GM19397 (cell line): ENCODE data around the gene SLC23A2.
"Not testable (repeated sequence)": the region's sequence is repeated elsewhere in the genome, so short reads cannot be mapped to it uniquely, and the experiment has no call there.

Experiments used
- ATAC-seq: cut with Tn5 transposase; IDR thresholded peaks from one replicate; pipeline ENCODE4 v1.9.1; 2021; ENCODE audit warnings: mild to moderate bottlenecking, moderate library complexity; ENCODE audit not compliant: unreplicated experiment

Gene SLC23A2

DNA sequence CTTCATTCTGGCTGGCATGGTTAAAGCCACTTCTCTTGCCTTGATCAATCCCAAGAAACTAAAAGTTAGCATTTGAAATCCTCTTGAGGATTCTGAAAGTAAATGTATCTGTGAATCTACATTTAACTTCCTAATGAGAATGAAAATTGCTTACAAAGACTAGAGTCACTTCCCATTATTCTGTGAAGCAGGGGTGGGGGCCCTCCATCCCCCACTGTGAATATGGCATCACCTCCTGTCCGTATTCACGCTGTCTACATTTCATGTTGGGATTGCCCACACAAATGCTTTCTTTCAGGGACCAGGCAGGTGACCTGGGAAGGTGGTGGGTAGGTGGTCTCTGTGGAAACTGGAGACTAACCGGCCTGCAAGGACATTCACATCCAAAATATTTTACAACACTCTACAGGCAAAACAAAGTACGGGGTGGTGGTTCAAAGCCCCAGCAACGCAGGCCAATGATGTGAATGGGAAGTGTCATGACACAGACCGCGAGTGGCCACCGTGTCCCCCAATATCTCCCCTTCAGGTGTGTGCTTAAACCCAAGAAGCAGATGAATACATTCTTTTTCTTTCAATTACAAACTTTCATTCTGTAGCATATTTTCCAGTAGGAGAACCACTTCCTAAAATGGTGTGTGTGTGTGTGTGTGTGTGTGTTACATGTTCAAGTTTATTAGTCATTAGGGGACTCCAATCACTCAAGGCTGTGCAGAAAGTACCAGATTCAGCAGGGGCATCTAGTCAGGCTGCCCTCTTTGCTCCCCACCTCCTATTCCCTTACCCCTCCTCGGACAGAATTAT lies 147.4 kb downstream of the SLC23A2 start:
- ATAC-seq, result no peak

DNA sequence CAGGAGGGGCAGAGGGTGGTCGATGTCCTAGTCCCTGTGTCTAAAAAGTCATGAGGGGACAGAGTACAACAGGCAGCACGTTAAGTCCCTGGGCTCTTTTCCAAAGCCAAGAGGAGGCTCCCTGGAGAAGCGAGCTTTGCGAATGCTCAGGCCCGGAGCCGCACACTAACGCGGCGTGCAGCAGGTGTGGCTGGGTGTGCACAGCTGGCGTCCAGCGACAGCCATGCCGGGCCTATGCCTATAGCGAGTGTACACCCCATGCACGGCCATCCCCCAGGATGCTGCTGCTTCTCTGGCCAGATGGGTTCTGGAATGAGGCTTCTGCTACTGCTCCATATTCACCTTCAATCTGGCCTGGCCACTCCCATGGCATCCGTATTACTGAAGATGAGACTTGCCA lies 148.3 kb downstream of the SLC23A2 start:
- ATAC-seq, result no peak

DNA sequence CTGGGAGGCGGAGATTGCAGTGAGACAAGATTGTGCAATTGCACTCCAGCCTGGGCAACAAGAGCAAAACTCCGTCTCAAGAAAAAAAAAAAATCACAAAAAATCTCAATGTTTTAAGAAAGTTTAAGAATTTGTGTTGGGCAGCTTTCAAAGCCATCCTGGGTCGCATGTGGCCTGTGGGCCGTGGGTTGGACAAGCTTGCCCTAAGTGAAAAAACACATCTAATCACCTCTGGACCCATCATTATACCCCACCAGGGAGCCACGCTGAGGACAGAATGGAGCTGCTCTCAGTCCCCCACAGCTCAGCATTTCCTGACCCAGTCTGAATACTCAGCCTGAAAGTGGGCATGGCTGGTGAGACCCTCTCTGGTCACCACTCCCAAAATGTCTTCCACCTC lies 150.3 kb downstream of the SLC23A2 start:
- ATAC-seq, result no peak

DNA sequence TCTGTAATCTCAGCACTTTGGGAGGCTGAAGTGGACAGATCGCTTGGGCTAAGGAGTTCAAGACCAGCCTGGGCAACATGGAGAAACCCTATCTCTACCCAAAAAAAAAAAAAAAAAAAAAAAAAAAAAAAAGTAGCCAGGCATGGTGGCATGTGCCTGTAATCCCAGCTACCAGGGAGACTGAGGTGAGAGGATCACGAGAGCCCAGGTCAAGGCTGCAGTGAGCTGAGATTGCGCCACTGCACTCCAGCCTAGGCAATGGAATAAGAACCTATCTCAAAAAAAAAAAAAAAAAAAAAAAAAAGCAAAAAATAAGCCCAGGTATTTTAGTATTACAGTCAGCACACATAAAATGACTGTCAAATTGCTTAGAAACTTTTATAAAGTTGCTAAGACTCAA lies 152.5 kb downstream of the SLC23A2 start:
- ATAC-seq, result not testable (repeated sequence)

DNA sequence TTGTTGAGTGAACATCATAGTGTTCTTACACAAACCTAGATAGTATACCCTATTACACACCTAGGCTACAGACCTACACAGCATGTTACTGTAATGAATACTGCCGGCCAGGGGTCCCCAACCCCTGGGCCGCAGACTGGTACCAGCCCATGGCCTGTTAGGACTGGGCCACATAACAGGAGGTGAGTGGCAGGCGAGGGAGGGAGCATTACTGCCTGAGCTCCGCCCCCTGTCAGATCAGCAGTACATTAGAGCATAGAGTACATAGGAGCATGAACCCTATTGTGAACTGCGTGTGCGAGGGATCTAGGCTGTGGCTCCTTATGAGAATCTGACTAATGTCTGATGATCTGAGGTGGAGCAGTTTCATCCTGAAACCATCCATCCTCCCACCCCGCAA lies 153.3 kb downstream of the SLC23A2 start:
- ATAC-seq, result no peak

DNA sequence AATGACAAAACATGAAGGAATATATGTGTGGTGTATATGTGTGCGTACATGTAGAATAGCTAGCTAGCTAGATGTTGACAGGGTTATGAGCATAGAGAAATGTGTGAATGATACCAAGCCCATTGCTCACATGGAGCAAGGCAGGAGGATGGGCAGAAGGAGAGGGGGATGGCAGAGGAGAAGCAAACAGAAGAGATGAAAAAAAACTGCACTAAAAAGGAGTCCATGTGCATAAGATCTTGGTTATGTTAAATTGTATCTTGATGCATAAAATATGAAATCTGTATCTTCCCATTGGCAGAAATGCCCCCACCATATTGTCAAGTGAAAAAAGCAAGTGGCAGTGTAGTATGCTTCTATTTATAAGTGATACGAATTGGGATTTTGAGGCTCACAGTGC lies 154.5 kb downstream of the SLC23A2 start:
- no peak for ATAC-seq

DNA sequence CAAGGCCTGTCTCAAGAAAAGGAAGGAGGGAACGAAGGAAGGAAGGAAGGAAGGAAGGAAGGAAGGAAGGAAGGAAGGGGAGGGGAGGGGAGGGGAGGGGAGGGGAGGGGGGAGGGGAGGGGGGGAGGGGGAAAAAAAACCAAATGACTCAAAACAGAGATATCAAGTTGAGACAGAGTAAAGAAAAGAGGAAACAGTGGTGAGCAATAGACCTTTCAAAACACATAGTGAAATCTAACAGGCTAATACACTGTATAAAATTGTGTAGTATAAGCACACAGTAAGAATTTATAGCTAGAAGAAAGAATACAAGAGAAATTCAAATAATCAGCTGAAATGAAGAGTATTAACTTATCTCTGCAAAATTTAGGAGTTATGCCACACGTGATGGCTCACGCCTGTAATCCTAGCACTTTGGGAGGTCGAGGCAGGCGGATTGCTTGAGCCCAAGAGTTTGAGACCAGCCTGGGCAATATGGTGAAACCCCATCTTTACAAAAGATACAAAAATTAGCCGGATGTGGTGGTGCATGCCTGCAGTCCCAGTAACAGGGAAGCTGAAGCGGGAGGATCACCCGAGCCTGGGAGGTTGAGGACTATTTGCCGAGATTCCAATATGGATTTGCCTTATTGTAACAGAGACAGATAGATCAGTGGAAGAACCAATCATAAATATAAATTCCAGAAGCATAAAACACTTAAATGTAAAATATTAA lies 156.4 kb downstream of the SLC23A2 start:
- no peak for ATAC-seq

DNA sequence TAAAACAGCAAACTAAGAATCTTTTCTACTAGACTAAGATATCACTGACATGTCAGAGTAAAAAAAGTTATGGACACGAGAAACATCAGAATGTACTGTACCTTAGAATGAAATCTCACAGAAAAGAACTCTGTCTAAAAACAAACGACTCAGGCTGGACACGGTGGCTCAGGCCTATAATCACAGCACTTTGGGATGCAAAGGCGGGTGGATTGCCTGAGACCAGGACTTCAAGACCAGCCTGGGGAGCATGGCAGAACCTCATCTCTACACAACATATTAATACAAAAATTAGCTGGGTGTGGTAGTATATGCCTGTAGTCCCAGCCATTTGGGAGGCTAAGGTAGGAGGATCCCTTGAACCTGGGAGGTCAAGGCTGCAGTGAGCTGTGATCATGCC lies 157.0 kb downstream of the SLC23A2 start:
- no peak for ATAC-seq

DNA sequence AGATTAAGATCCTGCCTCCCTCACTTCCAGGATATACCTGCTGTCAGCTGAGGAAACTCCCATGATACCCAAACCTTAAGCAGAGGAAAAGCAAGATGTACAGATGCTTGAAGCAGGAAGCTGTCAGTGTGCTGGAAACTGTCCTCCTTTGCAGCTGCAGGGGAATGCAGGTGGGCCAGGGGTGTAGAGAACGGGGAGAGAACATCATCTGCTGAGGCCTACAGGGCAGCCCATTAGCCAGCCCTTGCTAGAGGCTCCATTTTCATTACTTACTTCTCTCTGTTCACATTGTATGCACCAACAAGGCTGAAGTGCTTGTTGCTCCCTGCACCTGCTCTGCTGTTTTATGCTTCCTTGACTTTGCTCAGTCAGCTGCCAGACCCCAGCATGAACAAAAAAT lies 160.5 kb downstream of the SLC23A2 start:
- ATAC-seq, result no peak

DNA sequence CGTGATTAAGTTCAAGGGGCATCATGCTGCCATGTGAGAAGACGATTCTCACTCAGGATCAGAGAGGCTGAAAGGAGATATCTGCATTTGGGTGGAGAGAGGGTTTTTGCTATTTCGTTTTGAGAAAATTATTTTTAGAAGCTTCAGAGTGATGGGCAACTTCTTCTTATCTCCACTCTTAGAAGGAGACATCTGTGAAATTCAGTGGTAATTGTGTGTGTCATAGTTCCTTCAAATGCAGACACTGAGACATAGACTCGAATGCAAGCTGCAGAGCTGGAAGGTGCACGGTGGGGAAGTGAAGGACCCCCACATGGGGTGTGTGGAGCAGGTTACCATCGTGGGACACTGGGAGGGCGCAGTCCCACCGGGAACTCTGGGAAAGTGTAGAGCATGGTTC lies 162.8 kb downstream of the SLC23A2 start:
- no peak for ATAC-seq

DNA sequence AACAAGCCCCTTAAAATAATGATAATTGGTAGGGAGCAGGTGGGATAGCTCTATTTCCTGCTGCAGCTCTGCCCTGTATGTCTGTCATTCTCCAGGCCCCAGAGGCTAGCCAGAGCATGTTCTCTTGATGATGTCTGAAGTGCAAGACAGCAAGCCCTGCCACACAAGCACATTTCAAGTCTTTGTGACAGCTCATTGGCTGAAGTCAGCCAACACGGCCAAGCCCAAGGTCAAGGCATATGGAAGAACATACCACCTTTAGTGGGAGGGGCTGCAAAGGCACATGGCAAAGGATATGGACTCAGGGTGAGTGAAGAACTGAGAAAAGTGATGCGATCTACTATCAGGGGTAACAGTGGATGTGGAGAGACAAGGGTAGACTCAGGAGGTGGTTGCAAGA lies 163.6 kb downstream of the SLC23A2 start:
- no peak for ATAC-seq

DNA sequence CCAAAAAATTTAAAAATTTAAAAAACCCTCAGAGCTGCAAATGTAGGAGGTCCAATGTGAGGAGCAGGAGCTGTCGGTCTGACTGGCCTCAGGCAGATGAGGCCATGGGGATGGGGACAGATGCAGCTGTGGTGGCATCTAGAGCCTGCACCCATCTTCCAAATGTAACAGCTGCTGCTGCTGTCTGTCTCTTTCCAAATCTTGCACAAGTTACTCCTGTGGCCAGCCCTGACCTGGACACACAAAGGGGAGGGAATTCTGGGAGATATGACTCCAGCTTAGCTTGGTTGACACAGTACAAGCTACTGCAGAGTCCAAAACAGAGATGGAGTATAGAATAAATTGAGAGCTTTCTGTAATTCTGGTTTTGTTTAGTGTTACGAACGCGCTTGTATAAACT lies 164.4 kb downstream of the SLC23A2 start:
- no peak for ATAC-seq

DNA sequence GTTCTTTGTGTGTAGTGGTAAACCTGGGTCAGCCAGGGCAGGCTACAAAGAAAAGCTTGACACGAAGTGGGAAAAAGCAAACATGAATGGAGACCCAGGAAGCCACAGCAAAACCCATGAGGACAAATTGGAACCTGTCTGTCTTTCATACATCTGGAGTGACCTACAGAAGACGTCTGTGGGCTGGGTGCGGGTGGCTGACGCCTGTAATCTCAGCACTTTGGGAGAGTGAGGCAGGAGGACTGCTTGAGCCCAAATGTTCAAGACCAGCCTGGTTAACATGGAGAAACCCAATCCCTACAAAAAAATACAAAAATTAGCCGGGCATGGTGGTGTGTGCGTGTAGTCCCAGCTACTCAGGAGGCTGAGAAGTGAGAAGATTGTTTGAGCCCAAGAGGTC lies 164.8 kb downstream of the SLC23A2 start:
- ATAC-seq, result no peak

DNA sequence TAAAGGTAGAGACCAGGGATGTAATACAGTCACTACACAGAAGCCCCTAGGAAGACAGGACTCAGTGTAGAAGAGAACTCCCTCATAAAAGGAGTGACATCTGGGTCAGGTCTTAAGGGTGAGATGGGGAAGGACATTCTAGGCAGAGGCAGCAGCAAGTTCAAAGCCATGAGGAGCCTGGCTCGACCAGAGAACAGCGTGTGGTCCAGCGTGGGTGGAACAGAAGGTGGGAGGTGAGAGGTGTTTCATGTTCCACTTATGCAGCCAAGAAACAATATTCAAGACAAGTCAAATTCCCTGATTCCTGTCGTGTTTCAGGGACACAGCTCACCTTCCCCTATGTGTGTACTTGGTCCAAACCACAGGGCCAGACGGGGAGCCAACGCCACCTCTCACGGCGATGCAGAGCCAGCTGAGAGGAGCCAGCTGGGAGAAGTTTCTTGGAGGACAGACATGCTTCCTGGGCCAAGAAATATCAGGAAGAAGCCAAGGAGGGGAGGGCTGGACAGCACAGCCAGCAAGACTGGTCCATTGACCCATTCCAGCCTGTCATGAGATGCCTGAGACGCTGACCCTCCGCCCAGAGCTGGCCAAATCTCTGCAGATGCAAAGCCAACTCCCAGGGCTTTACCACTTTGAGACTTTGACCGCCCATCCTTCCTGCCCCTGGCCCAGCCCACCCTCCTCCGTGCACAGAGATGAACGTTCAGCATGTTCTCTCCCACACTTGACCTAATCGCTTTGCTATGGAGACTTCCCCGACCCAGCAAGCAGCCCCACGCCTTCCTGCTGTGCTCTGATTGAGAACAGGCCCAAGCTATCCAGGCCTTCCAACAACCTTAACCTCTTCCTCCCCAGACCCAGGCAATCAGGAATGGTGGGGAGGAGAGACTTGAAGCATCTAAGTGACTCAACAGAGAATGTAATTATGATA lies 165.8 kb downstream of the SLC23A2 start:
- ATAC-seq, result no peak

DNA sequence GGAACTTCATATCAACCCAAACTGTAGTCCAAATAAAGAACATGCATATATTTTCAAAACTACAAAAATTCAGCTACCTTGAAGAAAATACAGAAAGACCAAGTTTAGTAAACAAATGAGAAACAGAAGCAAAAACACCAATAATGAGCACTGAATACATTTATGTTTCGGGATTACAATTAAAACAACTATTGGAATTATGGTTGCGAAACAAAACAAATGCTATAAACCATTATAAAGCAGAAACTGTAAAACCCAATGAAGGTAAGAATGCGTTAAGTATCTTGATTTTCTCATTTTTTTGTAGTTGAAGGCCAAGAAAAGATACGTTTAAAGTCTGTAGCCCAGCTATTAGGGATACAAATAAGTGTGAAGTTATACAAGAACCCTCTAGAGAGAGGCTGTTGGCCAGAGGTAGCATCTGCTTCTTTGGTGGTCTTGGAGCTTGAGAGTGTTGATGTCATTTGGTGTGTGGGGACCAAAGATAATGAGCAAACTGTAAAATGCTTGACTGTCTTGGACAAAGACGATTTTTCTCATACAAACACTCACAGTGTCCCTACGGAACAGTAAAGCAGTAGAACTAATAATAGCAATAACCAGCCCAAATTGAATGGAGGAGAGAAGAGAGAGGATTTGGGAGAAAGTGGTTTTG lies 168.1 kb downstream of the SLC23A2 start:
- ATAC-seq, result no peak

DNA sequence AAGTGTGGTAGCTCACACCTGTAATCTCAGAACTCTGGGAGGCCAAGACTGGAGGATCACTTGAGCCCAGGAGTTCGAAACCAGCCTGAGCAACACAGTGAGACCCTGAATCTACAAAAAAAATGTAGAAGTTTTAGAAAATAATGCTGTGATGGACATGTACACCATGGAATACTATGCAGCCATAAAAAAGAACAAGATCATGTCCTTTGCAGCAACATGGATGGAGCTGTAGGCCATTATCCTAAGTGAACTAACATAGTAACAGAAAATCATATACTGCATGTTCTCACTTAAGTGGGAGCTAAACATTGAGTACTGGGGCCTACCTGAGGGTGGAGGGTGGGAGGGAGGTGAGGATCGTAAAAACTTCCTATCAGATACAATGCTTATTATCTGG lies 168.8 kb downstream of the SLC23A2 start:
- no peak for ATAC-seq

DNA sequence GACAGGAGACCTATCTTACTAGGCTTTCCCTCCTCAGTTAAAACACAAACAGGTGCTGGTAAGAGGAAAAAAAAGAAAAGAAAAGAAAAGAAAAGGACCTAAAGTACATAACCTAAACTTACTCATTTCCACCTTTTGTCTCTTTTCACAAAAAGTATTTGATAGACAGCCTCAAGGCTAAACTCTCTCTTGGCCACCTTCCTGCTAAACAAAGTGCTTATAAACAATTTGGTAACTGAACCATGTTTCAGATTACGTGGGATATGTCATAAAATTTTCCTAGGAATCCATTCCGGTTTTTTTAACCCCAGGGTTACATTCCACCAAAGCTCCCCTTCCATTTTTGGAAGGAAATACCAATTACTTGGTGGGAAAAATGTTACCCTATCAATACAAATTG lies 170.6 kb downstream of the SLC23A2 start:
- no peak for ATAC-seq

DNA sequence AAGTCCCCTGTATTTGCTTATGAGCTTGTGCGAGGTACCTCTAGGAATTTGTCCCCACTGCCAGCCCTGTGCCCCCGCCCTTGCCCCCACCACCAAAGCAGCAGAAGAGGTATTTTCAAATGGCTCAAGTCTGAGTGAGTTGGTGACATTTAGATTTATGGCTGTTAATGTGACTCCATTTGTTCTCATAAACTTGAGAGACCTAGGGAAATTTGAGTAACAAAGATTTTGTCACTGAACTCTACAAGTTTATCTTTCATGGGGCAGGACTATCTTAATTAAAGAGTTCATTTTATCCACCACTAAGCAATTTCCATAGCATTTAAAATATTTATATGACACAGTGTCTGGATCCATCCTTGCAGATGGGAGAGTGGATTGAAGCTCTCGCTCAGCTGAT lies 171.1 kb downstream of the SLC23A2 start:
- ATAC-seq, result no peak

DNA sequence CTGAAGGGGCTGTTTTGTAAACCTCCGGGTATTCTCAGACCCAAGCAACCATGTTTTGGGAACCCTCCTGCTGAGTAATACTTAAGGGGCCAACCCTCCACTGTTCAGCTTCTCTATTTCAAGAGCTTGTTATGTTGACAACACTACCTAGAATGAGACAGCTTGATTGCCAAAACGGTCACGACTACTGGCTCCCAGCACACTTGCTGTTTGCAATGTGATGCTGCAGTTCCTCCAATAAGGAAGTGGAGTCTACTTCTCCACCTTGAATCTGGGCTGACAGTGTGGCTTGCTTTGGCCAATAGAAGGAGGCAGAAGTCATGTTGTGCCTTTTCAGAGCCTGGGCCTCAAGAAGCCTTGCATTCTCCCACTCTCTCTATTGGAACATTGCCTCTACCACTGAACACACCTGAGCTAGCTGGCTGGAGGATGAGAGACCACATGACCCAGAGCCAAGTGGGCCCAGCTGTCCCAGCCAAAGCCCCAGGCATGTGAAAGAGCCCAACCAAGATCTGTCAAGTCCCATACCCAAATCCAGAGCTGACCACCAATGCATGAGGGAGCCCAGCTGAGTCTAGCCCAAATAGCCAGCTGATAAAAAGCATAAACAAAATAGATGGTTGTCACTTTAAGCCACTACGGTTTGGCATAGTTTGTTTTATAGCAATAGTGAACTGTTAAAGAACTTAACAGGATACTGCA lies 171.6 kb downstream of the SLC23A2 start:
- ATAC-seq, result no peak

DNA sequence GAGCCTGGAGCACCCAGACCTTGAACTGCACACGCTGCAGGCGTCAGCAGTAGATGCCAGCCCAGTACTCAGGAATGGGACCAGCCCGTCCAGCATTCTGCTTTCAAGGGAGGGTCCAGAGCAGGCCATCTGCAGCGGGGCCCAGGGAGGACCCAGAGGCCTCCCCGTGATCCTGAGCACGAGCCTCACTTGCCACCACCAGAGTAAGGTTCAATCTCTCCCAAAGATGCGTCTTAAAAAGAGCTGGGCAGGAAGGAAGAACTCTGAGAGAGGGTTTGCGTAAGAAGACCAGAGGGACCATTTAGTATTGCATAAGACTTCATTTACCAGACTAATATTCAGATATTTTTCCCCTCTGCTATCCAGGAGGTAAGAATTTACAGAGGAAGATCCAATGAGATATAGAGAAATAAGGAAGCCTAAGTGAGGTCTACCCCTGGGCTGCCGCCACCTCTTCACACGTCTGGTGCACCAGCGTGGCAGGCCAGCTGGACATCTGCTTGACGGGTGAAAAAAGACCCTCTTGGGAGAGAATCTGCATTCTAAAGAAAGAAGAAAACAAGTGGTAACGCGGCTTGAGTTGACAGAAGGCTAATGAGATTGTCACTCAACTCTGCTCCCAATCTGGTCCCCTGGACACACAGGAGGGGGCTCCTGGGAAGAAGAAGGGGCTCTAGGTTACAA lies 172.3 kb downstream of the SLC23A2 start:
- no peak for ATAC-seq
